HG02678 (cell line): ENCODE data around the gene ANKRD13C.

Source experiments
- ATAC-seq: cut with Tn5 transposase; IDR thresholded peaks from one replicate; pipeline ENCODE4 v1.9.1; 2021; ENCODE audit warnings: mild to moderate bottlenecking, moderate library complexity; ENCODE audit not compliant: unreplicated experiment

The ANKRD13C gene

GRCh38 chr1:70299472-70299871, 55.0 kb downstream of the ANKRD13C start:
- no peak for ATAC-seq

GRCh38 chr1:70295749-70296148, 58.8 kb downstream of the ANKRD13C start:
- no peak for ATAC-seq

DNA sequence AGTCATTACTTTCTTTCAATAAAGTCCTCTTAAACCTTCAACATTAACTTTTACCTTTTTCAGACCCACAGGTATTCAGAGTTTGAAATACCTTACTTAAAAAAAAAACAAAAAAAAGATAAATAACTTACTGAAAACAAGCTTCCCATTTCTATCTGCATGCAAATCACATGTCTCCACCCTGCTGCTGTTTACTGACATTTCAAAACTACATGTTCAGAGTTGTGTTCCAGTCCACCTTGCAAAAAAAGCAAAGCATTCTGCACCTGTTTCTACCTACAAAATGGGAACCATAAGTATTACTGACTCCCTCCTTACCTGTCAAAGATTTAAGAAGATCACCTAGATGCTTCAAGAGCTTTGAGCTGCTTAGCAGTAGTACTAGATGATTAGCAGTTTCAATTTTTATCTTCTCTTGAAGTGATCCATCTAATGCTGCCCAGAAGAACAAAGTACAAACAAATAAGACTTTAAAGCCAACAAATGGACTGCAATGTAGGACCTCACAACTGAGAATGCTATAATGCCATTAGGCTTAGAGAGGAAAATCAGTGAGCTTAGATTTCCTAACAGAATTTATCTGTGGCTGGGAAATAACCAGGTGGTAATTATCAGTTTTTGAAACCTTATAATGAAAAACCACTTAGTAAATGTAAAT, 61.2 kb downstream of the ANKRD13C start:
- ATAC-seq, result no peak

DNA sequence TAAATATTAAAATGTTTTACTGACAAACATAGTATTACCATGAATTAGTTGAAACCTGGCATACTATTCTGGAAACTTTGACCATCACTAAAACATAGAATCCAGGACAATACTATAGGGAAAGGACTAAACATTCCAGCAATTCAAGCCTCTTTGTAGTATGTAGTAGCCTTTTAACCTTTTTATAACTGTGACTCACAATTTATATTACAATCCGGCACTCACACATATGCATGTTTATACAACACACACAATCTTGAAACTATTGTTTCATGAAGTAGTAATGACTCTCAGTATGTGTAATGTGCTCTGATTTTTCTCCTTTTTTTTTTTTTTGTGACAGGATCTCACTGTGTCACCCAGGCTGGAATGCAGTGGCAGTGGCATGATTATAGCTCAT, 64.3 kb downstream of the ANKRD13C start:
- no peak for ATAC-seq

GRCh38 chr1:70288166-70288565, 66.4 kb downstream of the ANKRD13C start:
- ATAC-seq, result no peak

- ATAC-seq, result no peak
Observed at GRCh38 chr1:70286453-70286852, 68.1 kb downstream of the ANKRD13C start.

- no peak for ATAC-seq
Observed at GRCh38 chr1:70284366-70284765, 70.2 kb downstream of the ANKRD13C start.

DNA sequence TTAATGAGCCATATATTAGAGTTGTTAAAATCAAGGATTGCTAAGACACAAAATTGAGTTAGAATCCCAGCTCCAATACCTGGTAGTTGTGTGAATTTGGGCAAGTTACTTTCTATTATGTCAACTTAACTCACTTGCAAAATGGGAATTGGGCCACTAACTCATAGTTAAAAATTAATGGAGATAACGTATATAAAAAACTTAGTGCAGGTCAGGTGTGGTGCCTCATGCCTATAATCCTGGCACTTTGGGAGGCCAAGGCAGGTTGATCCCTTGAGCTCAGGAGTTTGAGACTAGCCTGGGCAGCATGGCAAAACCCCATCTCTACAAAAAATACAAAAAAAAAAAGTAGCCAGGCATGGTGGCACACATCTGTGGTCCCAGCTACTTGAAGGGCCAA, 75.8 kb downstream of the ANKRD13C start:
- ATAC-seq, result no peak

GRCh38 chr1:70277875-70278274, 76.6 kb downstream of the ANKRD13C start:
- no peak for ATAC-seq

DNA sequence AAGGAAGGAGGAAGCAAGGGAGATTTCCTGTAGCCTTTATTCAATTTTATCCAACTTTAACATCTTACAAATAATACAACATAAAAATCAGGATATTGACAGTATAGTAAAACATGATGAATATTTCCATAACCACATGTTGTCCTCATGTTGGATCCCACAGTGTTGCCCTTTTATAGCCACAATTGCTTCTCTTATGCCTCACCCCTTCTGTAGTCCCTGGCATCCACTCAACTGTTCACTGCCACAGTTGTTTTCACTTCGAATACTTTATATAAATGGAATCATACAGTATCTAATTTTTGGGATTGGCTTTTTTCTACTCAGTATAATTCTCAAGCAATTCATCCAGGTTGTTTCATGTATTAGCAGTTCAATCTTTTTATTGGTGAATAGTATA, 88.6 kb downstream of the ANKRD13C start:
- no peak for ATAC-seq

DNA sequence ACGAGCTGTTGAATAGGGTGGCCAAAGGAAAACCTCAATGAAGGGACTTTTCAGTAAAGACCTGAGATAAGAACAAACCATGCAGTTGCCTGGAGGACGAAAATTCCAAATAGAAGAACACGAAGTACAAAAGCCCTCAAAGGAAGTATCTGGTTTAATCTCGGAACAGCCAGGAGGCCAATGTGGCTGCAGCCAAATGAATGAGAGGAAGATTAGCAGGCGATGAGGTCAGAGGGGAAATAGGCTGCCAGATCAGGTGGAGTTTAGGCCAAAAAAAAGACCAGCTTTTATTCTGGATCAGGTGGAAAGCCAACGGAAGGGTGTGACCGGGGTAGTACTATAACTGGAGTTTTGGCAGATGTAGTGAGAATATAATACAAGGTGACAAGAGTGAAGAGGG, 89.7 kb downstream of the ANKRD13C start:
- ATAC-seq, result no peak

DNA sequence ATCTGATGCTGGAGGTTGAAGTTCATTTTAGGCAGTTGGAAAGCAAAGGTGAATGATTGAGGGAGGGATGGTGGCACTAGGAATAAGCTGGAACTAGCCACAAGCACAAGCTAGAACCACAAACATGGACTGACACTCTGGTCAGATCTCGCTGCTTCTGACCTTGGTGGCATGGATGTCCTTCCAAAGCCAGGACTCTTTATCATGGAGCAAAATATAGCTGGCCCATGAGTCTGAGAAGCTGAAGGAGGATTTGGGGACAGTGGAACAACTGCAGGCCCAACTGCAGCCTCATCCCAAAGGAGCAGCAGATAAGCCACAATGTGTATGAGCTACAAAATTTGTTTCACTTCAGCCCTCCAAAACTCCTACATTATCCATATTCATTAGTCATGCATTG, 97.9 kb downstream of the ANKRD13C start:
- ATAC-seq, result no peak

DNA sequence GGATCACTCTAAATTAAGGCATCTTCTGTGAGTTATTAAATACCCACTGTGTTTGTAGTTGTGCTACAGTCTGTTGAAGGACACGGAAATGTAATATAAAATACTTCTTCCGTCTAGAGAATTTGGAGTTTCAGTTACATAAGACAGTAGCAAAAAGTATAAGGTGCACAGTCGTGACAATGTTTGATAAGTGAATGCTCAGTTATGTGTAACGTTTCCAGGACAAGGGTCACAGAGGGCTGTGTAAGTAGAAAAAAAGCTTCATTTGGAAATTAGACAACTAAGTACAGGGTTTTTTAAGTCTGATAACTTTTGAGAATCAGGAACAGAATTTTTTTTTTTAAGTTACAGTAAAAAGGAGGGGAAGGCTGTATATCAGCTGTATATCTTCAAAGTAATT, 105.8 kb downstream of the ANKRD13C start:
- no peak for ATAC-seq

DNA sequence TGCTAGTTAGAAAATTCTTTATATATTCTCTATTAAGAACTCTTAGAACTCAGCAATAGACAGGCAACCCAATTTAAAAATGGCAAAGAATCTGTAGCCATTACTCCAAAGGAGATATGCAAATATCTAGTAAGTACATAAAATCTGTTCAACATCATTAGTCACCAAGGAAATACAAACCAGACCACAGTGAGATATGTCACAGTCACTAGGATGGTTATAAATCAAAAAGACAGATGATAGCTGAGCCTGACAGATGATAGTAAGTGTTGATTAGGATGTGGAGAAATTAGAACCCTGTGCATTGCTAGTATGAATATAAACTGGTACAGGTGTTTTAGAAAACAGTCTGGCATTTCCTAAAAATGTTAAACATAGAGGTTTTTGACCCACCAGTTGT, 106.8 kb downstream of the ANKRD13C start:
- ATAC-seq, result no peak

- ATAC-seq, result no peak
Observed at GRCh38 chr1:70247122-70247521, 107.4 kb downstream of the ANKRD13C start.

GRCh38 chr1:70239940-70240339, 114.6 kb downstream of the ANKRD13C start:
- ATAC-seq, result no peak

DNA sequence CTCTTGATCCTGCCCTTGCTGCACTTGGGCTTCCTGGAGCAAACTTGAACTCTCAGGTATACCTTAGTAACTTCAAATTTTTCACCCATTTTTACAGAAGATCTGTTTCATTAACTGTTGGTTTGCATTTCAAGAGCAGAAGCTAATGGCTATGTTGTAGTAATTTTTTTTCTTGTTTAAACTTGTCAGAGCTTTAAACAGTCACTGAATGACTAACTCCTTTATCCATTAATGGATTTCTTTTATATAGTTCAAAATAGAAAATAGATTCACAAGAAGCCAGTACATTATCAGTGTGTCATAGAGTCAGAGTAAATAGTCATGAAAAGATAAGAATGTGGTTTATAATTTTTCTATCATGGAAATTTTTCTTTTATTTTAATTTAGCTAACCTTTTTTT, 119.8 kb downstream of the ANKRD13C start:
- ATAC-seq, result no peak

- ATAC-seq, result no peak
Observed at GRCh38 chr1:70231475-70231874, 123.0 kb downstream of the ANKRD13C start.

DNA sequence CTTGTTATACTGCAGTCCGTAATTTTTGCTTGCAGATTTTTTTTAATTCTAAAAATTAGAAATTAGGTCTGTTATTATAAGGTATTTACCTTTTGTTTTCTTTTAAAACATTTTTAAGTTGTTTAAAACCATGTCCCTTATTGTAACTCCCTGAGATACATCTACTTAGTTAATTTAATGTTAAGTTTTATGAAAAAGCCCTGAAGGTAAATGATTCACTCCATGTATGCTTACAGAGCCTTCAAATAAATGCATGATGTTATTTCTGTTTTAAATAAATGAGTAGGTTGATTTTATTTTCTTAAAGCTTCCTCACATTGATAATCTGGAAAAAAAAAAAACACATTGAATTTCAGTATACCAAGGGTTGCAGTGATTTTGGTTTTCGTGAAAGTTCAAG, 125.9 kb downstream of the ANKRD13C start:
- no peak for ATAC-seq

DNA sequence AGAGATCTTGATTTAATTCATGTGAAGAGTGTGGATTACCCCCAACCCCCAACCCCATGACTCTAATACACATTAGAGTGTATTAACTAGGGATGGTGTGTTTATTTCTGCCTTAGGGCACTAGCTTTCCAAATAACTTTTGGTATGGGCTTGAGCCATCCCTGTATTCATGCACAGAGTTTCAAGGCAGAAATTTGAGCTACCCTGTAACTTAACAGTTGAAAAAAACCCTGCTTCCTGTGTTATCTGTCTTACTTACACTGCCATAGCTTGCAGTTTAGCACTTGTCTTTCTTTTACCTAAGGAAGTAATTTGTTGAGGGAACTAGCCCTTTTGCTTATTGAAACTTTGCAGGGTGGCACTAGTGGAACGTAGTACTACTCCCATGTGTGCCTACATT, 127.1 kb downstream of the ANKRD13C start:
- ATAC-seq, result no peak

- no peak for ATAC-seq
Observed at GRCh38 chr1:70224954-70225353, 129.6 kb downstream of the ANKRD13C start.

DNA sequence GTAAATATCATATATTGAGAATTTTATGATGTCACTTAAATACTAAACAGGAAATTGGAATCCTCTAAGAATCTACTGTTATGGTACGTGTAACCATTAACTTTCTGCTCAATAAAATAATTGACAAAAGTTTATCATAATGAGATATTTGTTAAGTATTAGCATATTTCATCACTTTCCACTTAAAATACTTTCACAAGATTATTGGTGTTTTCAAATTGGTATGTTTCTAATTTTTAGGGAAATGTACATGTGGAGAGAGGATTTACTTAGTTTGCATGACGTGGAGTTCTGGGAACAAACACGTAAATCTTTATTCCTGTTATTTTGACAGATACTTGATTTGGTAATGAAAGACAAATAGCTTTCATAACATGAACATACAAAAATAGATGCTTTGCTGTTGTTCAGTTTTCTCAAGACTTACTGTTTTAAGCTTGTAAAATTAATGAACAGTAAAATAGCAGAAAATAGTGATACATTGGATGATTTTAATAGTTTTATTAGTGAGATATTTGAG, 131.7 kb downstream of the ANKRD13C start:
- ATAC-seq, result no peak
